GM18907 (cell line): ENCODE results near the gene TANC1.

Experiments
- ATAC-seq: cut with Tn5 transposase; IDR thresholded peaks from one replicate; pipeline ENCODE4 v1.9.1; 2021; ENCODE audit warnings: mild to moderate bottlenecking, moderate library complexity; ENCODE audit not compliant: unreplicated experiment

Gene TANC1

DNA sequence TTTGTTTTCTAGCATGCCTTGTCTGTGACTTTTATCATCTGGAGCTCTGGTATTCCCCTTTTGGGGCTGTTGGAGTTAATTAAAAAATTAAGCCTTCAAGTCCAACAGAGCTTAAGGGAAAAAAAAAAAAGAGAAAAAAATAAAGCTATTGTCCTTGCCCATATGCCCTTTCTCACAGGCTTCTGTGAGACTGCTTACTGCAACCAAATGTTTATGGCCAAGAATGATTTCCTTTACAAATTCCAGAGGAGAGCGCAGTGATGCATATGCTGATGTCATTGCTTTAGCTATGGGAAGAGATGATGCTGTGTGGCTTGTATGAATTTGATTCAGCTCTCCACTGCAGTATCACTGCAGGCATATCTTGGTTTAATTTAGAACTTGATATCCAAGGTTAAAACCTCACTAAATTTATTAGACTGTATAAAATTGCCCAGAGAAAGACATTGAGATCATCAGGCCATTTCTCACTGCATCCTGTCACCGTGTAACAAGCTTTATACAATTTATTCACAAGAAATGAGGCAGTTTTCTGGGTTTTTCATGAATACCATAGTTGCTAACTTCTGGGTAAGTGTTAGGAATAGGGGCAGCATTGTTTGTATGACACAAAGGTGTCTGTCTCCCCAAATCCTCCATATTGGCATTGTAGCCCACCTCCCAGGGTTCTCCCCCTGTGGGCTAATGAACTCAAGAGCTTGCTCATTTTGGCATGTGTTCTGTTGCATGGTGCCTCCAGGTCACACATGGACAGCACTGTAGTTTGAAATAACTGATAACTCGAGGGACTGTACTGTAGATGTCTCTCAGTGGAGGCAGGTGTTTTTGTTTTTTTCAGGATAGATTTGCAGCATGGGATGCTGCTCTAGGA lies 85.0 kb downstream of the TANC1 start:
- ATAC-seq: no peak

DNA sequence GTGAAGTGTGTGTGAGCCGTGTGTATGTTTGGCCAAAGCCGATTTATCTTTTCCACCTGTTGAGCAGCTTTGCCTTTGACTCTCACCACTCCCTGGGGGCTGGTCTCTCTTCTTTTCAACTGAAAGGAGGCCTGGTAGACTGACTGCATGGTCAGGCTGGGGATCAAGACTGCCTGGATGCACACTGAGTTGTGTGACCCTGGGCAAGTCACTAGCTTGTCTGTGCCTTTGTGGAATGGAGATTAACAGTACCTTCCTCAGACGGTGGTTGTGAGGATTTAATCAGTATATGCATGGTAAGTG lies 85.5 kb downstream of the TANC1 start:
- no peak for ATAC-seq

DNA sequence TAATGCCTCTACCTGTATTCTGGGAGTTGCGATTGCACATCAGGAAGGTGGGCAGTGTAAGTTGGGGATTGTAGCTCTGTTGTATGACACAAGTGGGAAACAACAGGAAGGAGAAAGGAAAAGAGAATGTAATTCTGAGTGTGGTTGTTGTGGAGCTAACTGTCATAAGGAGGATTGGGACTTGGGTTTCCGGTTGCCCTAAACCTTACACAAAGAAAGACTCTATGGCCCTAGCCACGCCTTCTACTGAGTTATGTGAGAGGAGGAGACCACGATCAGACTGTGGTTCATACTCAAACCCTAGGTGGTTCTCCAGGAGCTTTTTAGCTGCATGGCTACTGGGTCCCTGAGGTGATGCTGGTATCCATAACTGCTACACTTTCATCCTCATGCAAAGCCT lies 86.5 kb downstream of the TANC1 start:
- no peak for ATAC-seq

DNA sequence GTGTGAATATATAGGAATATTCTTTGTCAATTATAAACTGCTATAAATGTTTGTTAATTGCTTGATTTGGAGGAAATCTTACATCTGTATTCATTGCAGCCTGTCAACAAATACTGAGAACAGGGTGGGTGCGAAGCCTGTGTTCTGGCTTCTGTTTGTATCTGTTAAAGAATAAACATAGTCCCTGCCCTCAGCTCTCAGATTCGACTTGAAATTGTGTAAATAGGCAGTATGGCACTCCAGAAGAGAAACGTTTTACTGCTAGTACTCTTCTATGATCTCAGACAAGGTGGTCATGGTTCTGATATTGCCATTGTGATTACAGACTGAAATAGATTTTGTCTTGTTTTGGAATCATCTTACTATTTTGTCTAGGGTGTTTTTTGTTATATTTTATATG lies 92.1 kb downstream of the TANC1 start:
- ATAC-seq: no peak

DNA sequence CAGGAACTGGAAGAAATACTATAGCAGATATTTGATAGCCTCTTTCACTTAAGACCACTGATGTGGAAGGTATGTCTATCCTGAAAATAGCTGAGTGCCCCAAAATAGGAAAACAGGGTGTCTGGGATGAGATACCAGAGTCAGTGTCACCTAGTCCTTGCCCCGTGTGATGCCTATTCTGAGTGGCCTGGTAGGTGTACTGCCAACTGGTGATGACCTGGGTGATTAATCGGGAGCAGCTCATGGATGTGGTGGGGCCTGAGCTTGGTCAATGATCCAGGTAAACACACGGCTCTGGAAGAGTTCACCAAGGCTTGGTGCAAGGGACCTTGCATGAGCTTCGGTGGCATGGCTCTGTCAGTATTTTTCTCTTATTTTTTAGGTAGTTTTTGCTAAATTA lies 95.2 kb downstream of the TANC1 start:
- no peak for ATAC-seq

DNA sequence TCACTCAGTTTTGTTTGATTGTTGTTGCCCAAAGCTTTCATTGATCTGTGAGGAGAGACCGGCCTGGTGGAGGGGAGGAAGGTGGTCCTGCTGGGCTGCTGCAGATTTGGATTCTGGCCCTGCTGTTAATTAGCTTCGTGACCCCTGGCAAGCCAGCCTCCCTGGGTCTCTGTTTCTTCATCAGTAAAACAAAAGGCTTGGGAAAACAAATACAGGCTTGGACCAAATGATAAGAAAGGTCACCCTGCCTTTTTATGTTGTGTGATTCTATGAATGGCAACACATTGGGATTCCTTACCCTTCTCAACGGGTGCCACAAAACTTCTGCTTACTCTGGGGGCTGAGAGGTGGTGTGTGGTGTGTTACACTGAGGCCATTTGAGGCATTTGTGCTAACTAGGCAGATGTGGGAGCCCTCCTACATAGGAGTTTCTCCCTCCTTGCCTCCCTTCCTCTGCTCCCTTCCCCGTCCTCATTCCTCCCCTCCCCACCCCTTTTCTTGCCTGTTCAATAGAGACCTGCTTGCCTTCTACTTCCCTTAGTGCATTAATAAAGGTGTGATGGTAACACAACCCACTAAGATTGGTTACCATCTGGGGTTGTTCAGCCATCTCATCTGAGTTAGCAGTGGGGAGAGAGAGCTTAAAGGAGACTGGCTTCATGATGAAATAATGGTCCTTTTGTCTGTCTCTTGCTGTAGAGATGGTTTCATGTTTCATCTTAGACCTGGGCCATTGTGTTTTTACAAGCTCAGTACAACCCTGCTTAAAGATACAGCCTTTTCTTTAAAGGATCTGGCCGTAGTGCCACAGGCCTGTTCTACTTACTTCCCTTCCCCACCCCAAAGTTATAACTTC lies 96.2 kb downstream of the TANC1 start:
- ATAC-seq: no peak

DNA sequence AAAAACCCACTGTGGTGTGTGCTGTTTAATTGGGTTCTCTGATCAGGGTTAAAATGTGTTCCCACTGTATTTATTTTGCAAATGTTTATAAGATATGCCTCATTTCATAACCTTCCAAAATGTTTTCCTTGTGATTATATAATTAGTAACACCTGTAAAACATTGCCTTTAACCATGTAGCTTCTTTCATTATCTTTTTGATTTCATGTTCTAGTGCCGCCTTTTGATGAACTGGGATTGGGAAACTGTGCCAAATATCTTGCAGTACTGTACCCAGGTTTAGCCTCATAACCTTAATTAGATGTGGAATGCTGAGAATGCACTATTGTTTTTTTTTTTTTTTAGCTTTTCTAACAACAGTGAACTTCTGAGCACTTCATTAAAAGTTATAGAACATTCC lies 96.9 kb downstream of the TANC1 start:
- ATAC-seq: no peak

DNA sequence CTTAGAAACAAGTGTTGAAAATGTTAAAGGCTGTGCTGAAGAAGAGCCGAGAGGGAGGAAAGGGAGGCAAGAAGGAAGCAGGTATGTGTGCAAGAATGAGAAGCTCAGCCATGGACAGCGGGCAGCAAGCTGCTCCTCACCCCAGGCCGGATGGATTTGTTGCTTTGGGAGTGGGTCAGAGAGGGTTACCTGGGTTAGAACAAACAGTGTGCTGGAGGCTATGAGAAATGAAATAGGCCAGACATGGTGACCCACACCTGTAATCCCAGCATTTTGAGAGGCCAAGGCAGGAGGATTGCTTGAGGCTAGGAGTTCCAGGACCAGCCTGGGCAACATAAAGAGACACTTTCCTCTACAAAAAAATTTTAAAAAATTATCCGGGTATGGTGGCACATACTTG lies 97.5 kb downstream of the TANC1 start:
- ATAC-seq: no peak

DNA sequence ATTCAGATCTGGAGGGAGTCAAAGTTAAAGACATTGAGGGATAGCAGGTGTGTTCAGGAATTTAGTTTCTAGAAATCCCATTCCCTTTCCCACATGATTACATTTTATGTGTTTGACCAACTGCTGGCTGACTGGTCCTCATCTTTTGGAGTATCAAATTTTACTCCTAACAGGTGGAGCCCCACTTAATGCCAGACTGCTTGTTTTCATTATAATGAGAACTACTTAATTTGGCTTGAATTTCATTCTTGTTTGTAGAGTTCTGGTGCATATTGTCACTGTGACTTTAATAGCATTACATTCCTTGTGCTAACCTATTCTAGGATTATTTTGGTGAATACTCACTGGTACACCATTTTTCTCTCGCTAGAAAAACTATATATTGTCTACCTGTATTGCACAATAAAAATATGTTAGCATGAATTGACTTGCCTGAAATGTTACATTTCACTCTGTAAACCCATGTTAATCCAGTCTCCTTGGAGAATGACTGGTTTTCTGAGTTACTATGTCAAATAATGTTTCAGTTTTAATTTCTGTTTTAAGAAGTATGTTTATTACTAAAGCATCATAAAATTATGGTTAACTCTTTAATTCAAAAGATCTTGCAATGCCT lies 98.2 kb downstream of the TANC1 start:
- no peak for ATAC-seq

DNA sequence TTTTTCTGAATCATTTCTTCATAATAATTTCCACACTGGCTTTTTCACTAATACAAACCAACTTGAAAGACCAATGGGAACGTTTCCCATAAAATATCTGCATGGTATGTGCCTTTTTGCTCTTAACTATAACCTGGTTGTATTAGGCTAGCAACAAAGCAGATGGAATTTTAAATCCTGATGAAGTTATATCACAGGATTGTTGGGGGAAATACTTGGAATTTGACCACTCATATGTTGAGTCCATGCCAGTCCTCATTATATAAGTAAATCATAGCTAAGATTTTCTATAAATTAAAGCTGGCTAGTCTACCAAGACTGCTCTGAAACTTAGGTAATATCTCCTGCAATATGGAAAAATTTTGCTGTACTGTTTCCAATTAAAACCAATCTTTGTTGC lies 99.5 kb downstream of the TANC1 start:
- ATAC-seq: no peak

DNA sequence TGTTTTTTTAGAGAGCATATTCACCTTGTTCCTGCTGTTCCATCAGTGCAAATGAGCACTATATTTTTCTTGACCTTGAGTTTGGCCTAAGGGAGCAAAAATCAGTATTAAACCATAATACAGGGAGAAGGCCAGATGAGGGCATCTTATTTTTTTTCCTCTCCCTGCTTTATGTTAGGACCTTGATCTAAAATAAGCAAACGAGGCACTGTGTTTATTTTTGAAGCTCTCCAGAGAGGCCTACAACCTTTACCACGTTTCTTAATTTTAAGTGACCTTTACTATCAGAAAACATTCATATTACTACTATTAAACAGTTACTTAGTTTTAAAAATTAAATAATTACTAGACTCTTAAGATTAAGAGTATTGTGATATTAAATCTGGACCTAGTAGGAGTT lies 100.8 kb downstream of the TANC1 start:
- ATAC-seq: no peak

DNA sequence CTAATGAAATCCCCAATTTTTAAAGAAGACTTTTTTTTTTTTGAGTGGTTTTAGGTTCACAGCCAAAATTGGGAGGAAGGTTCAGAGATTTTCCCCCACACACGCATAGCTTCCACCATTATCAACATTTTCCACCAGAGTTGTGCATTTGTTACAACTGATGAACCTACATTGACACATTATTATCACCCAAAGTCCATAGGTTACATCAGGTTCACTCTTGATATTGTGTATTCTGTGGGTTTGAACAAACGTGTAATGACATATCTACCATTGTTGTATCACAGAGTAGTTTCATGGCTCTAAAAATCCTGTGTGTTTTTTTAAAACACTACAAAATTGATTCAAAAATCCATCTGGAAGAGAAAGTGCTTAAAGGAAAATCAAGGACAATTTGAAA lies 101.8 kb downstream of the TANC1 start:
- ATAC-seq: no peak

DNA sequence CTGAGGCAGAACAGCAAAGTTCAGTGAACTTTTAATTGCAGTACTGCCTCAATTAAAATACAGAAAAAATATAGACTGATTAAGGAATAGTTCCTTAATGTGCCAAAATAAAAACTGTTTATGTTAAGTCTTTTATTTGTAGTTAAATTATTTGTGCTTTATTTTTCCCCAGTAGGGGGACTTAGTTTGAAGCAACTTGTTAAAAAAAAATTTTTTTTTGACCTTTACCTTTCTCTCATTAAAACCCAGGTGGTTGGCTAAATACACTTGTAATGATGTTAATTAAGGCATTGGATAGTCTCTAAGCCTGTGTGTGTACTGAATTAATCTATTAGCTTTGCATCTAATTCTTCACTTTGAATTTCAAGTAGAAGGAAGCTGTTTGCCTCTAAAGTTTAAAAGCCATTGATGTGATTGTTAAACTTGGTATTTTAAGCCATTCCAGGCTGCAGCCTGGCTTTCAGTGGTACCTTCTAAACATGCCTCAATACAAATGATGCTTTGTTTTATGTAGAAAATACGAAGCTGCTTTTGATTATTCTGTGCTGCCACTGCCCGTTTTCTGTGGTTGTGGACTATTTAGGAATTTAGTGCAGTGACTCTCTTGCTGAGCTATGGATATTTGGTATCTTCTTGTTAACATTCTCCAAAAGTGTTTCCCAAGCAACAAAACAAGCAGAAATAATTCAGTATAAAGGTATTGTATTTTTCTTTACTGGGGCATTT lies 102.9 kb downstream of the TANC1 start:
- ATAC-seq: no peak

DNA sequence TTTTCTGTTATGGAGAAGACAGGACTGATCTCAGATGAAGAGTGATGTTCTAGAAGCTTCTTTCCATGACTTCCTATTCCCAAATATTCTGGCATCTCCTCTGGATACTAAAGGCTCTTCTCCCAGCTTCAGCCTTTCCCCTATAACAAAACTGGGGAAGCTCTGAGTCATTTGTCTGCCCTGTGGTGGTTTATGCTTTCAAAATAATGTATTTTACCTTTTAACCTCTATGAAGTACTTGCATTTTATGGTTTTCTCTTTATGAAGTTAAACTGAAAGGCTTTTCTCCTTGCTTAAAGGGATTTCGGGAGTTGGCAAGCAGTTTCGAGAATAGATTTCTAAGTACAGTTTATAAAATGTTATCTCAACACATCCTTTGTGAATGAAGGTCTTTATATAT lies 104.4 kb downstream of the TANC1 start:
- no peak for ATAC-seq

DNA sequence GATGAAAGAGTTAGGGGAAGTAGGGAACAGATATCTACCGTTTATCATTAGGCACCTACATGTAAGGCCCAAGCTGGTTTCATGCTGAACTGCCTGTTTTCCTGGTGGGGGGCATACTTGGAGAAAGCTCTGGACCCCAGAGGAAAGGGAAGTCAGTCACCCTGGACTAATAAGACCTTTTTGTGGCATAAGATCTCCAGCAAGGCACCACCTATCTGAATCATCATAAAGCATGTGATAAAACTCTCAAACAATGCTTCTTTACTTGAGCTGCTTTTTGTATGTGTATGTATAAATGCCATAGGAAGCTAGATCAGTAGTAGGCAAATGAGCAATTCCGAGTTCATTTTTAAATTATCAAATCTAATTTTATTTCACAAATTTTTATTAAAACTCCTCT lies 104.8 kb downstream of the TANC1 start:
- ATAC-seq: no peak

DNA sequence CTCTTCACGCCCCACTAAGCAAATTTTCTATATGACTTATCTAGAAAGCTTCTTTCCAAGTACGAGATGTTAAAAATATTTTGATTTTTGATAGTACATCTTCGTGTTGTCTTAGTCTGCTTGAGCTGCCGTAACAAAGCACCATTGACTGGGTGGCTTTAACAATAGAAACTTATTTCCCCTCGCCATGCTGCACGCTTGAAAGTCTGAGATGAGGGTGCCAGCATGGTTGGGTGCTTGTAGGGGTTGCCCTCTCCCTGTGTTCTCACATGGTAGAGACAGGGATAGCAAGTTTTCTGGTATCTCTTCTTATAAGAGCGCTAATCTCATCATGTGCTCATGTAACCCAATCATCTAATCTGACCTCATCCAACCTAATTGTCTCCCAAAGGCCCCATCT lies 106.2 kb downstream of the TANC1 start:
- ATAC-seq: no peak

DNA sequence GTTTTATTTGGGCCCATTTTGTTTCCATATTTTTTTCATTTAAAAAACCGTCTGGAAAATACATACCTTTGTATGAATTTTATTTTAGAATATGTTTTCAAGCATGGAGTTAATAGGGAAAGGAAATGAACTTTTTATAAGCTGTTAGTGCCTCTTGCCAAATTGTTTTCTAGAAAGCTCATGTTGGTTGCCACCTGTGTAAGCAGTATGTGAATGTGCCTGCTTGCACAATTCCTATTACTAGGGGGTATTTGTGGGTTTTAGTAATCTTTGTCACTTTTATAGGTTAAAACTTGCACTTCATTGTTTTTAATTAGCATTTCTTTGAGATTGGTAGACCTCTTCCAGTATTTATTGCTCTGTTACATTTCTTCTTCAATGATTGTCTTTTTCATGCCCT lies 107.3 kb downstream of the TANC1 start:
- no peak for ATAC-seq

DNA sequence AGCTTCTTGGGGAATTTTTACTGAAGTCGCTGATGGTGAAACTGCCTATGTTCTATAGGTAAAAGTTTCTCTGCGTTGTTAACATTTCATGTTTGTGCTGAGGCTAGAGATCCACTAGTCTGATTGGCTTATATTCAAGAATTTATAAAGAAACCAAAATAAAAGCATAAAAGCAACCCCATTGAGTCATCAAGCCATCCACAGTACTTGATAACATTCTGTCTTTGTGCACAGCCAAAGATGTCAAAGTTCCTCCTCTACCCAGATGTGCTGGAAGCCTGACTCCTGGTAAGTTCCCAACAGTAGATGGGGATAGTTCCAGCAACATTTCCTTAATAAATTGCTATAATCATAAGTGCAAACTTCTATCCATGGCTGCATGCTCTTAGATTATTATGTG lies 107.8 kb downstream of the TANC1 start:
- ATAC-seq: no peak

DNA sequence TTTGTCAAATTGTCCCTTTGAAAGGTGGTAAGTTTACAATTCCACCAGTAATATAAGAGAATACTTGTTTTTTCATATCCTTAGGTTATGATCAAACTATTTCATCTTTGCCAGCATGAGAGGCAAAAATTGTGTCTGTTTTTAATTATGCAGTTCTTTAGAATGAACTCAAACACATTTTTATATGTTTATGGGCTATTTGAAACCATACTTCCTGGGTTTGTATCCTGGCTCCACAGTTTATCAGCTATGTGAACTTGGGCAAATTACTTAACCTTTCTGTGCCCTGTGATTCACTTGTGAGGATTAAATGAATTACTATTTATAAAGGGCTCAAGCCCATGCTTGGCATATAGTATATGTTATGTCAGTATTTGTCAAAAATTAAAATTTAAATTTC lies 109.4 kb downstream of the TANC1 start:
- no peak for ATAC-seq

DNA sequence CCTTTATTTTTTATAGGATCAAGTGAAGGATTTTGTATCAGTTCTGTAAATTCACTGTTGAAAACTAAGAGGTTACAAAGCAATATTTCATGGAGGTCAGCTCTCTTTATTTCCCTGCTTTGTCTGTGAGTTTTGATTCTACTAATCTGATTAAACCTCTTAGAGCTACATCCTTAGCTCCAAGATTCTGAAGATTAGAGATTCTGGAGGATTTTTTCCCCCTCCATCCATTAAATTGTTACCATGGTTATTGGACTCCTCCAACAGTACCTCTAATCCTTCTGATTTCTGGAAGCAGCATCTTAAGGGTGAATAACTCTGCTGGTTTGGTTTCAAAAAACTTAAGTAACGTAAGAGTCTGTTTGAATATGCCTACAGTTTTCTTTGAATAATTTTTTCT lies 110.0 kb downstream of the TANC1 start:
- no peak for ATAC-seq

DNA sequence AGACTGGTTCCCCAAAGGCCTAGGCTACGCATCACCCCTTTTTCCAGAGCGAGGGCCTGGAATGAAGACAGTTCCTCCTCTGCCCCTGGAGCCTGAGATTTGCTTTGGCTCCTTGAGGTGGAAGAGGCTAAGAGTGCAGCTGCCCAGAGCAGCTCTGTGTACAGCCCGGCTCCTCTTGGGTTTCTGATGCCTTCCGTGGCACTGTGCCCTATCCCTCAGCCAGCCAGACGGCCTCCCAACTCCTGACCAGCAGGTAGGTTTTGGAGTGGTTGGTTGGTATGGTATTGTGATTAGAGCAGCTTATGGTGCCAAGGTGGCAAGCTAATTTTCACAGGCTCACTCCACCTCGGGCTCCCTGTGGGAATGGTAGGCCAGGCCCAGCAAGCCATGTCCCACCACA lies 112.2 kb downstream of the TANC1 start:
- no peak for ATAC-seq
